ENCODE results near the gene ATP6V1B1. TPM values are rescaled to one million over a fixed set of nuclear protein-coding genes. Genes with fewer than 3 reads are reported as not detected.
A peak's percentile ranks its signal among the peaks of the same experiment; 100 is the strongest.

ATP6V1B1 gene
- total and polyA plus RNA-seq, 10 of the 15 experiments (the other 5 are each of a cell fraction or from before 2014, with no cell fraction given) = not detected

DNA sequence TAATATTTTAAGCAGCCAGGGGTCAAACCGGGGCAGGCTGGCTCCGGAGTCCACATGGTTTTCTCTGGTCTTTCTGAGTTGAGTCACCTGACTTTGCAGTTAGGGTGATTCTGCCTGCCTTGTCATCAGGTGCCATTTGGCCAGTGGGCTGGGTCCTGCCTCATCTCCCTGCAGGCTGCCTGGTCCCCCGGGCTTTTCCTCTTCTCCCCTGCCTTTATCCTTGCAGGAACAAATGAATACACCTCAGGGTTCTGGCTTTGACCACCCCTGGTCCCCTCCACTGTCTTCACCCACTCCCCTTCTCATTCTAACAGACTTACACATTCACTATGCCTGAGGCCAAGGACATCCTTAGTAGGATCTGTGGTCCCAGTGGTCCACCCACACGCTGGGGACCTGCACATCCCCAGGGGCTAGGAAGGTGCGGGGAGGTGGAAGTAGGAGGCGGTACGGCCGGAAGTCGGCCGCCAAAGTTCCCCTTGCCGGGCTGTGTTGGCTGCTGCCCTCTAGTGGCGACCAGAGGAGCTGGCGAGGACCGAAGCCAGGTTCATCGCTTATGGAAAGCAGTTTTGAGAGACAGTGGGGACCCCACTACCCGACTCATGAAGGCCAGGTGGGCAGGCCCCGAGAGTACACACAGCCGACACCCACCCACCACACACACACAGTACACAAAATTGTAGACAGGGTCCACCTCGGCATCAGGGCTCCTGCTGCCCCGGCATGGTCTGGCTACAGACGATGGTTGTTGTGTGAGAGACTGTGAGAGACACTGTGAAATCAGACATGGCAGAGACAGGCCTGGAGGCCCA lies 65.3 kb downstream of the ATP6V1B1 start (continued):
- TF ChIP-seq SMC3 (IDR thresholded peaks at IDR 0.05; ENCODE audit: borderline replicate concordance, low read length) = peak; percentile 52; the same call in 1 of the 2 replicates
- no peak for TF ChIP-seq TARDBP (IDR thresholded peaks at IDR 0.05; ENCODE audit: borderline replicate concordance)
- TF ChIP-seq ZZZ3 (IDR thresholded peaks at IDR 0.05; ENCODE audit: control insufficient read depth, insufficient read length, low read depth) = no peak
- TF ChIP-seq LARP7 (IDR thresholded peaks at IDR 0.05) = 0 out of 2 replicates have a peak, but pooled peaks have one; percentile 37
- TF ChIP-seq ZSCAN29 (IDR thresholded peaks at IDR 0.05) = no peak
- no peak for TF ChIP-seq CHD4 (IDR thresholded peaks at IDR 0.05)
- no peak for TF ChIP-seq CREM (IDR thresholded peaks at IDR 0.05; ENCODE audit: low read depth)
- no peak for TF ChIP-seq ZNF622 (IDR thresholded peaks at IDR 0.05)
- TF ChIP-seq, protein P1, sequence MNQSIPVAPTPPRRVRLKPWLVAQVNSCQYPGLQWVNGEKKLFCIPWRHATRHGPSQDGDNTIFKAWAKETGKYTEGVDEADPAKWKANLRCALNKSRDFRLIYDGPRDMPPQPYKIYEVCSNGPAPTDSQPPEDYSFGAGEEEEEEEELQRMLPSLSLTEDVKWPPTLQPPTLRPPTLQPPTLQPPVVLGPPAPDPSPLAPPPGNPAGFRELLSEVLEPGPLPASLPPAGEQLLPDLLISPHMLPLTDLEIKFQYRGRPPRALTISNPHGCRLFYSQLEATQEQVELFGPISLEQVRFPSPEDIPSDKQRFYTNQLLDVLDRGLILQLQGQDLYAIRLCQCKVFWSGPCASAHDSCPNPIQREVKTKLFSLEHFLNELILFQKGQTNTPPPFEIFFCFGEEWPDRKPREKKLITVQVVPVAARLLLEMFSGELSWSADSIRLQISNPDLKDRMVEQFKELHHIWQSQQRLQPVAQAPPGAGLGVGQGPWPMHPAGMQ (IDR thresholded peaks at IDR 0.05; ENCODE audit: borderline replicate concordance) = no peak
- TF ChIP-seq PML (IDR thresholded peaks at IDR 0.05; ENCODE audit: low read length) = no peak
- TF ChIP-seq JUND (IDR thresholded peaks at IDR 0.05; ENCODE audit: low read depth, low read length) = no peak
- TF ChIP-seq RUNX3 (IDR thresholded peaks at IDR 0.05; ENCODE audit: low read length) = no peak
- no peak for TF ChIP-seq SREBF2 (IDR thresholded peaks at IDR 0.05; ENCODE audit: low read length)
- TF ChIP-seq, protein P2, sequence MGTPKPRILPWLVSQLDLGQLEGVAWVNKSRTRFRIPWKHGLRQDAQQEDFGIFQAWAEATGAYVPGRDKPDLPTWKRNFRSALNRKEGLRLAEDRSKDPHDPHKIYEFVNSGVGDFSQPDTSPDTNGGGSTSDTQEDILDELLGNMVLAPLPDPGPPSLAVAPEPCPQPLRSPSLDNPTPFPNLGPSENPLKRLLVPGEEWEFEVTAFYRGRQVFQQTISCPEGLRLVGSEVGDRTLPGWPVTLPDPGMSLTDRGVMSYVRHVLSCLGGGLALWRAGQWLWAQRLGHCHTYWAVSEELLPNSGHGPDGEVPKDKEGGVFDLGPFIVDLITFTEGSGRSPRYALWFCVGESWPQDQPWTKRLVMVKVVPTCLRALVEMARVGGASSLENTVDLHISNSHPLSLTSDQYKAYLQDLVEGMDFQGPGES (IDR thresholded peaks at IDR 0.05) = no peak
- TF ChIP-seq, protein P3, sequence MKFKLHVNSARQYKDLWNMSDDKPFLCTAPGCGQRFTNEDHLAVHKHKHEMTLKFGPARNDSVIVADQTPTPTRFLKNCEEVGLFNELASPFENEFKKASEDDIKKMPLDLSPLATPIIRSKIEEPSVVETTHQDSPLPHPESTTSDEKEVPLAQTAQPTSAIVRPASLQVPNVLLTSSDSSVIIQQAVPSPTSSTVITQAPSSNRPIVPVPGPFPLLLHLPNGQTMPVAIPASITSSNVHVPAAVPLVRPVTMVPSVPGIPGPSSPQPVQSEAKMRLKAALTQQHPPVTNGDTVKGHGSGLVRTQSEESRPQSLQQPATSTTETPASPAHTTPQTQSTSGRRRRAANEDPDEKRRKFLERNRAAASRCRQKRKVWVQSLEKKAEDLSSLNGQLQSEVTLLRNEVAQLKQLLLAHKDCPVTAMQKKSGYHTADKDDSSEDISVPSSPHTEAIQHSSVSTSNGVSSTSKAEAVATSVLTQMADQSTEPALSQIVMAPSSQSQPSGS (IDR thresholded peaks at IDR 0.05; ENCODE audit: low read length) = no peak
- no peak for TF ChIP-seq SREBF1 (IDR thresholded peaks at IDR 0.05; ENCODE audit: low read length)
- TF ChIP-seq ZNF274 (IDR thresholded peaks at IDR 0.05; ENCODE audit: insufficient read depth, insufficient read length) = no peak
- no peak for TF ChIP-seq MEF2A (IDR thresholded peaks at IDR 0.05; ENCODE audit: insufficient read depth, low read depth, low read length)
- TF ChIP-seq, protein P4, sequence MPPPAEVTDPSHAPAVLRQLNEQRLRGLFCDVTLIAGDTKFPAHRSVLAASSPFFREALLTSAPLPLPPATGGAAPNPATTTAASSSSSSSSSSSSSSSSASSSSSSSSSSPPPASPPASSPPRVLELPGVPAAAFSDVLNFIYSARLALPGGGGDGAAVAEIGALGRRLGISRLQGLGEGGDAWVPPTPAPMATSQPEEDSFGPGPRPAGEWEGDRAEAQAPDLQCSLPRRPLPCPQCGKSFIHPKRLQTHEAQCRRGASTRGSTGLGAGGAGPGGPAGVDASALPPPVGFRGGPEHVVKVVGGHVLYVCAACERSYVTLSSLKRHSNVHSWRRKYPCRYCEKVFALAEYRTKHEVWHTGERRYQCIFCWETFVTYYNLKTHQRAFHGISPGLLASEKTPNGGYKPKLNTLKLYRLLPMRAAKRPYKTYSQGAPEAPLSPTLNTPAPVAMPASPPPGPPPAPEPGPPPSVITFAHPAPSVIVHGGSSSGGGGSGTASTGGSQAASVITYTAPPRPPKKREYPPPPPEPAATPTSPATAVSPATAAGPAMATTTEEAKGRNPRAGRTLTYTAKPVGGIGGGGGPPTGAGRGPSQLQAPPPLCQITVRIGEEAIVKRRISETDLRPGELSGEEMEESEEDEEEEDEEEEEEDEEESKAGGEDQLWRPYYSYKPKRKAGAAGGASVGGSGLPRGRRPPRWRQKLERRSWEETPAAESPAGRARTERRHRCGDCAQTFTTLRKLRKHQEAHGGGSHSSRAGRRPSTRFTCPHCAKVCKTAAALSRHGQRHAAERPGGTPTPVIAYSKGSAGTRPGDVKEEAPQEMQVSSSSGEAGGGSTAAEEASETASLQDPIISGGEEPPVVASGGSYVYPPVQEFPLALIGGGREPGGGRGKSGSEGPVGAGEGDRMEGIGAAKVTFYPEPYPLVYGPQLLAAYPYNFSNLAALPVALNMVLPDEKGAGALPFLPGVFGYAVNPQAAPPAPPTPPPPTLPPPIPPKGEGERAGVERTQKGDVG (CRISPR knock-in tag; IDR thresholded peaks at IDR 0.05) = no peak
- TF ChIP-seq BRCA1 (IDR thresholded peaks at IDR 0.05; ENCODE audit: low read depth, low read length) = no peak

Data from GM12878 (cell line).